Measurements from ENCODE around the gene SEMA5A.

GRCh38 chr5:9307150-9307549, 238.7 kb downstream of the SEMA5A start:
- TF ChIP-seq POLR2A (IDR thresholded peaks at IDR 0.05; ENCODE audit: low read depth, low read length) (no peak), POLR2AphosphoS5 (IDR thresholded peaks at IDR 0.05; ENCODE audit: low read depth, low read length) (no peak), TAF1 (IDR thresholded peaks at IDR 0.05; ENCODE audit: borderline replicate concordance, low read depth, low read length) (no peak)

Measured in GM12892 (cell line).